Activated CD4-positive, CD25-positive, alpha-beta regulatory T cell (primary cell): ENCODE measurements around the gene LRRC72.
"Not testable (repeated sequence)": the region's sequence is repeated elsewhere in the genome, so short reads cannot be mapped to it uniquely, and the experiment has no call there.

Experiments used
- DNase-seq, 4 experiments: peaks; one replicate each; lab custom pipeline; 2025; lab: John Stamatoyannopoulos, UW

Gene LRRC72

DNA sequence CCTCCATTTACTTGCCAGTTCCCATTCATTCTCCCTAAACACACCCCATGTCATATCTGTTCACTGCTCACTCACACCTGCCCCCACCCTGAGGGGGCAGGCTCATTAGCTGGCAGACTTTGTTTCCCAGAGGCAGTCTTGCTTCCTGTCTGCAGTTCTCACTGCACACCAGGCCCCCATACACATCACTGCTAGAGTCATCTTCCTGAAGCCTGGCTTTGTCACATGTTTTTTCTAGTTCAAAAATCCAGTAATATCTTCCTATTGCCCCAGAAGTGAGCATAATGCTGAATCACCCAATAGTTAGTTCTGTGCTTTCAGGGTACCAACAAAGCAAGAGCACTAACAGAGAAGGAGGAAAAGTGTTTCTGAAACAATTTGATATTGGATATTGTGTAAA is 1.9 kb downstream of the LRRC72 start:
- no peak for DNase-seq

GRCh38 chr7:16529697-16530096 is 3.1 kb downstream of the LRRC72 start:
- DNase-seq, result no peak

GRCh38 chr7:16531707-16532106 is 5.1 kb downstream of the LRRC72 start:
- DNase-seq, result no peak

DNA sequence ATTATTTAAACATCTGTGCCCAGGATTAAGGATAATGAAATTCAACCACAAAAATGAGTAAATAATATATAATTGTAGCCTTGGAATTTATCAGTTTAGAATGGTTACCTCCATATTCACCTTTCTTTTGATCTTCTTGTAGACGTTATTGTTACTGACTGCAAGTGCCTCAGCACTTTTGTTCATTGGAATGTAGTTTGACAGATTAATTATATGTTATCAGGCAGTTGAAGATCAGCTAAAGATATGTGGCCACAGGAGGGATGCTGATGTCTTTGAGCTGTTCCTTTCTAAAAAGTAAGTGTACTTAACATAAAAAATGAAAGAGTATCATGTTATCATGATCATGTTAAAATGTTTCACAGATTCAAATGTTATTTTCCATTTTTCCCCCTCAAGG is 5.6 kb downstream of the LRRC72 start:
- no peak for DNase-seq

DNA sequence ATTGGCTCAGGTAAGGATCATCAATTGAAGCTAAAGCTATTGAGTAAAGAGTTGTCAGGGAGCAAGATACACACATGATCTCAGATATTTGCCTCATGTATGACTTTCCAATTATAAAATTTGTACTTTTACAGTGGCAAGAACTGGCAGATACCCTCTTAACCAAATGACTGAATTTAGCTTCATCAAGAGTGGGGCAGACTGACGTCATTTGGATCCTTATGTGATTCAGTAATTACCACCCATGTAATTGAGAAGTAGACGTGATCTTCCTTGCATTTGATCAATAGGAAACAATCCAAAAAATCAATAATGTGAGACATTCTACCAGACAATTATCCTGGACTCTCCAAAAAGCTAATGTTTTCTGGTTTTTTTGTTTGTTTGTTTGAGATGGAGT is 8.9 kb downstream of the LRRC72 start:
- no peak for DNase-seq

DNA sequence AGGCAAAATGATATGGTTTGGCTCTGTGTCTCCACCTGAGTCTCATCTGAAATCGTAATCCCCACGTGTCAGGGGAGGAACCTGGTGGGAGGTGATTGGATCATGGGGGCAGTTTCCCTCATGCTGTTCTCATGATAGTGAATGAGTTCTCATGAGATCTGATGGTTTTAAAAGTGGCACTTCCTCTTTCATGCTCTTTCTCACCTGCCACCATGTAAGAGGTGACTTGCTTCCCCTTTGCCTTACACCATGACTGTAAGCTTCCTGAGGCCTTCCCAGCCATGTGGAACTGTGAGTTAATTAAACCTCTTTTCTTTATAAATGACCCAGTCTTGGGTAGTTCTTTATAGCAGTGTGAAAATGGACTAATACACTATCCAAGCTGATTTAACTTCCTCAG is 13.9 kb downstream of the LRRC72 start:
- DNase-seq, result not testable (repeated sequence)

GRCh38 chr7:16542401-16542800 is 15.8 kb downstream of the LRRC72 start:
- DNase-seq, result no peak

GRCh38 chr7:16543456-16543855 is 16.8 kb downstream of the LRRC72 start:
- DNase-seq, result no peak

DNA sequence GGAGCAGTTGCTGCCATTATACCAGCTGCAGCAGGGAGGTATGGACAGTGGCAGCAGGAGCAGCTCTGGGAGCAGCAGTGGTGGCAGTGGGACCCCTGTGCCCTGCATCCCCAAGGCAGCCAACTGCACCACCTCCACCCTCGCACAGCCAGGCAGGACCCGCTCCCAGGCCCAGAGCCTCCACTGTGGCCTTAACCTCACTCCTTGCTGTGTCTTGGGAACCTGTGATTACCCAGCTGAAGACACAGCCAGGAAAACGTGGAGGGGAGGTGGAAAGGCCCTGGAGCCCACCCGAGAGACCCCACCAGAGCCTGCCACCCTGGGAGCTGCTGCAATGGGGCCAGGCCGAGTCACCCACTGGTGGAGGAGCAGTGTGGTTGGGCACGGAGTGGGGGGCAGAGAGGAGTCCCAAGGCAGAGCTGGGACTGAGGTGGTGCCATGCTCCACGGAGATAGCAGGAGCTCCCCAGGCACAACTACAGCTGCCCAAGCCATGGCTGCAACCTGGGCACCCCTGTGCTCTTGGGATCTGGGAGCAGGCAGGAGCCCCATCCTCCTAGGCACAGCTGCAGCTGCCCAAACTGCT is 20.4 kb downstream of the LRRC72 start:
- DNase-seq, result no peak

GRCh38 chr7:16548428-16548827 is 21.8 kb downstream of the LRRC72 start:
- no peak for DNase-seq

GRCh38 chr7:16550671-16551070 is 24.0 kb downstream of the LRRC72 start:
- no peak for DNase-seq

DNA sequence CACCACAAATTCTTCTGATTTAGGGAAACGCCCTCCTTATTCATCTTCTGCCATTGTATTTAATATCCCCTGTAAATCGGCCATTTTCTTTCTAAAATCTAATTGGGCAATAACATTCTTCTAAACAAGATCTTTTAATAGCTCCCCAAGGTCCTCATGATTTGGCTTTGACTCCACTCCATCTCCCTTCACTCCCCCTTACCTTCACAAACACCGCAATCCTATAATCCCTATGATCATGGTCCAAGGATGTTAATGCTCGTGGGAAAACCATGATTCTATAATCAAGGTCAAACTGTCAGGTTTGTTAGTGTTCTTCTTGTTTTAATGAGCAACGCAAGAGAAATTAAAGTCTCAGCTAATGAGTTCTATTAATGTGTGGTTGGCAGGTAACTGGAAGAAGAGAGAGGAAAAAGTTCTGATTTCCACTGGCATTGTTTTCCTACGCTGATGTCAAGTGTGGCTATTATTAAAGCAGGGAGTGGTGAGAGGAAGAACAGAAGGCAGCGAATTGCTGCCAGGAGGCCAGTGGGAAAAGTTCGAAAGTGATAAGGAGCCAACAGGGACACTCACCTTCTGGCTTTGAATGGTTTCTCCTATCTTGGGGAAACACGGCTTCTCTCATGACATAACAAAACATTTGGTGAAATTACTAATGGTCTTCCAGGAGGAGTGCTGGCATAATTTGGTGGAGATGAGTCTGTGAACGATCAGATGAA is 28.1 kb downstream of the LRRC72 start:
- DNase-seq, result no peak

DNA sequence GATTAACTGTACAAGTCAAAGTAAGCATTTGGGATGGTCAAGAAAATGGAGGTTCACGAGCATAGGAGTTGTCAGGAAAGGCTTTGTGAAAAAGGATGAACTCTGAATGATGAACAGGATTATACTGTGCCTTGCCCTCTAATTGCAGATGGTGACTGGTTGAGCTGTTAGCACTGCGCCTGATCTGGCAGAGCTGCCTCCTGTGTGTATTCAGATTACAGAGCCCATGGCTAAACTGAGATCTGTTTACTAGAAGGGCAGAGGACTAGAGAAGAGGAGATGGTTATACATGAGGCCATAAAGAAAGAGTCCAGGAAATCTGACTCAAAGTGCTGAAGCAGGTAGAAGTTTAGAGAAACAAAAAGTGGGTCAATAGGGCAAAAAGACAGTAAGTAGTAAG is 29.7 kb downstream of the LRRC72 start:
- no peak for DNase-seq

DNA sequence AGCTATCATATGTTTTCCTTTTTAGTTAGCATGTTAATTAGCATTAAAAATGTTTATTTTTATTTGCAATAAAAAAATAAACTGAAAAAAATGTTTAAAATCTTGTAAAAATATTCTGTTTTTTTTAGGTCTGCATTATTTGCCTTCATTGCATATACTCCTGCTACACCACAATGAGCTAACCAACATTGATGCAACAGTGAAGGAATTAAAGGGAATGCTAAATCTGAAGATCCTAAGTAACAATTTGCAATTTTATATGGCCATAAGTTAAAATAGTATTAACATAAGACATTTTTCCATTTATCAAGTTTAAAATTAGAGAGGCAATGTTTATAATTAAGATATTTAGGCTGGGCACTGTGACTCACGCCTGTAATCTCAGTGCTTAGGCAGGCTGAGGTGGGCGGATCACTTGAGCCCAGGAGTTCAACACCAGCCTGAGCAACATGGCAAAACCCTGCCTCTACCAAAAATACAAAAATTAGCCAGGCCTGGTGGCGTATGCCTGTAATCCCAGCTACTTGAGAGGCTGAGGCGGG is 32.2 kb downstream of the LRRC72 start:
- DNase-seq, result no peak

- no peak for DNase-seq
Observed at GRCh38 chr7:16559497-16560179, 33.0 kb downstream of the LRRC72 start.

DNA sequence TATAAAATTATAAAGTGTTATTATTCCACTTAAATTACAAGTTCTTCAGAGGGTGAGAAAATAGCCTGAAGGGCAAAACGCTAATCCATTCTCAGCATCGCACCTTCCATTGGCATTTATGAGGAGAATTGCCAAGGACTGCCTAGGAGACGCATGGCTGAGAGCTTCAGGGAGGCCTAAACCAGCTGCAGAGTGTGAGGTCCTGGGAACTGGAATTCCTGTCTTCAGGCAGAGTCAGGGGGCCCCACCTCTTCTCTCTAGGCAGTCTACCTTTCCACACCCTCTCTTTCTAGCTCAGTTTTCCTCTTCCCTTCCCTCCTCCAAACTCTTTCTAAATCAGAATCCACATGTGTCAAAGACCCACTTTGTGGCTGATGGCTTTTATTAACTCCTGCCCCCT is 35.3 kb downstream of the LRRC72 start:
- DNase-seq, result no peak

GRCh38 chr7:16562456-16563220 is 36.0 kb downstream of the LRRC72 start:
- no peak for DNase-seq

- DNase-seq, result no peak
Observed at GRCh38 chr7:16563281-16564022, 36.8 kb downstream of the LRRC72 start.

- no peak for DNase-seq
Observed at GRCh38 chr7:16564023-16564380, 37.4 kb downstream of the LRRC72 start.

DNA sequence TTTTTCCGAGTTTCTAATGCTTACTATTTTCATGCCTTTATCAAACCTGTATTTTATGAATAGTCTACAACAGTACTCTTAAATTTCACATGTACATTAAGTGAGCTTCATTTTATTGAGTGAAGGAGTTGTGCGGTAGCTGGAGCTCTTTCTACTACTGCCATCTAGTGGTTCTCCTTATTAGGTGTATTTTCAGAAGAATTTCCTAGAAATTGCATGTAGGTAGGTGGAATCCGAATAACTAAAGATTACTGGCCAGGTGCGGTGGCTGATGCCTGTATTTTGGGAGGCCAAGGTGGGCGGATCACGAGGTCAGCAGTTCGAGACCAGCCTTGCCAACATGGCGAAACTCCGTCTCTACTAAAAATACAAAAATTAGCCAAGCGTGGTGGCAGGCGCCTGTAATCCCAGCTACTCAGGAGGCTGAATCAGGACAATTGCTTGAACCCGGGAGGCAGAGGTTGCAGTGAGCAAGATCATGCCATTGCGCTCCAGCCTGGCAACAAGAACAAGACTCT is 38.3 kb downstream of the LRRC72 start:
- no peak for DNase-seq

GRCh38 chr7:16571941-16572340 is 45.3 kb downstream of the LRRC72 start:
- no peak for DNase-seq

- DNase-seq, result no peak
Observed at GRCh38 chr7:16579216-16579615, 52.6 kb downstream of the LRRC72 start.
